Type B pancreatic cell (in vitro differentiated cells): Measurements from ENCODE around the gene EREG. TPM values are rescaled to one million over a fixed set of nuclear protein-coding genes. Genes with fewer than 3 reads are reported as not detected.
A peak's percentile ranks its signal among the peaks of the same experiment; 100 is the strongest.

Source experiments
- DNase-seq: peaks from one replicate; pipeline ENCODE4 v3.0.0; 2021; ENCODE audit warnings: mixed read lengths; ENCODE audit not compliant: unreplicated experiment; ENCODE audit errors: extremely low spot score
- H3K27ac Mint-ChIP-seq: 2 replicates; pipeline ENCODE4 v1.8.0; 2021; ENCODE audit warnings: mild to moderate bottlenecking, mixed read lengths
- H3K27me3 Mint-ChIP-seq: 2 replicates; pipeline ENCODE4 v1.8.0; 2021; ENCODE audit warnings: mixed read lengths
- H3K36me3 Mint-ChIP-seq: 2 replicates; pipeline ENCODE4 v1.8.0; 2021; ENCODE audit warnings: mixed read lengths
- H3K4me1 Mint-ChIP-seq: one replicate; pipeline ENCODE4 v1.8.0; 2021; ENCODE audit warnings: mixed read lengths; ENCODE audit not compliant: unreplicated experiment
- H3K4me3 Mint-ChIP-seq: 2 replicates; pipeline ENCODE4 v1.8.0; 2021; ENCODE audit warnings: mild to moderate bottlenecking, mixed read lengths
- H3K9me3 Mint-ChIP-seq: 2 replicates; pipeline ENCODE4 v1.8.0; 2021; ENCODE audit warnings: mixed read lengths
- total RNA-seq: library from RNA; stranded (reverse); gene quantifications from 2 replicates; pipeline ENCODE4 v1.2.1, GENCODE V29; 2021; ENCODE audit warnings: low replicate concordance
- TF ChIP-seq, protein P1 (sequence below): fragments of 200-600 bp; sonication (generic); conservative IDR thresholded peaks from 2 replicates; pipeline ENCODE4 v1.5.0; 2021; ENCODE audit warnings: antibody characterized with exemption, mild to moderate bottlenecking

EREG gene
- total RNA-seq, 1 donor from 2014 or later: 3.1 TPM

- TF ChIP-seq, protein P1, sequence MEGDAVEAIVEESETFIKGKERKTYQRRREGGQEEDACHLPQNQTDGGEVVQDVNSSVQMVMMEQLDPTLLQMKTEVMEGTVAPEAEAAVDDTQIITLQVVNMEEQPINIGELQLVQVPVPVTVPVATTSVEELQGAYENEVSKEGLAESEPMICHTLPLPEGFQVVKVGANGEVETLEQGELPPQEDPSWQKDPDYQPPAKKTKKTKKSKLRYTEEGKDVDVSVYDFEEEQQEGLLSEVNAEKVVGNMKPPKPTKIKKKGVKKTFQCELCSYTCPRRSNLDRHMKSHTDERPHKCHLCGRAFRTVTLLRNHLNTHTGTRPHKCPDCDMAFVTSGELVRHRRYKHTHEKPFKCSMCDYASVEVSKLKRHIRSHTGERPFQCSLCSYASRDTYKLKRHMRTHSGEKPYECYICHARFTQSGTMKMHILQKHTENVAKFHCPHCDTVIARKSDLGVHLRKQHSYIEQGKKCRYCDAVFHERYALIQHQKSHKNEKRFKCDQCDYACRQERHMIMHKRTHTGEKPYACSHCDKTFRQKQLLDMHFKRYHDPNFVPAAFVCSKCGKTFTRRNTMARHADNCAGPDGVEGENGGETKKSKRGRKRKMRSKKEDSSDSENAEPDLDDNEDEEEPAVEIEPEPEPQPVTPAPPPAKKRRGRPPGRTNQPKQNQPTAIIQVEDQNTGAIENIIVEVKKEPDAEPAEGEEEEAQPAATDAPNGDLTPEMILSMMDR: no peak
- Mint-ChIP-seq H3K27ac (no peak overlapping the region), H3K4me3 (no peak overlapping the region), H3K27me3 (peaks cover 3% of the 10 kb centered on the region), H3K9me3 (no peaks in the 10 kb centered on the region), H3K36me3 (no peaks in the 10 kb centered on the region), H3K4me1 (peaks cover 10% of the 10 kb centered on the region)
- no peak for DNase-seq
Measured at GRCh38 chr4:74319470-74319869, 45.5 kb upstream of the EREG start.

- Mint-ChIP-seq H3K4me3 (no peak overlapping the region), H3K4me1 (peaks cover 10% of the 10 kb centered on the region), H3K9me3 (no peaks in the 10 kb centered on the region), H3K27me3 (peaks cover 3% of the 10 kb centered on the region), H3K36me3 (no peaks in the 10 kb centered on the region), H3K27ac (peak overlapping the region; percentile 68)
- TF ChIP-seq, protein P1: peak; percentile 70
- DNase-seq: no peak
Measured at GRCh38 chr4:74320559-74321118, 44.3 kb upstream of the EREG start.

DNA sequence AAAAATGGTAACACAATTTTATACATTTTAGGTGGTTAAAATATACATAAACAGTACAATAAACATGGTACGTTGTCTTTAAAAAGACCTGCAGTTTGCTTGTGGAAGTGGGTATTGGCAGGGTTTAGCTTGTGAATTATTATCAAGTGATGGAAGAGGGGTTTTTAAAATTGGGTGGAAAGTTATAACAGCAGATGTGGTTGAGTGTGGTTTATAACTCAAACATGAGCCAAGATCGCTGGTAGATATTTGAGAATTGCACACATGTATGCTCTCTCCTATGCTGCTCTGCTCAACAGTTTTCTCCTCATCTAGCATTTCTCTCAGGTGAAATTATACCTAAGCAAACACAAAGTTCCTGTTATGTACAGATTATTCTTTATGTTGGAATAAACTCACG is 42.6 kb upstream of the EREG start:
- peaks cover 10% of the 10 kb centered on the region for H3K4me1 Mint-ChIP-seq
- no peak for DNase-seq
- H3K27me3 Mint-ChIP-seq: peaks cover 3% of the 10 kb centered on the region
- TF ChIP-seq, protein P1: no peak
- no peak overlapping the region for H3K4me3 Mint-ChIP-seq
- no peak overlapping the region for H3K27ac Mint-ChIP-seq
- H3K9me3 Mint-ChIP-seq: no peaks in the 10 kb centered on the region
- no peaks in the 10 kb centered on the region for H3K36me3 Mint-ChIP-seq

GRCh38 chr4:74323663-74324062 is 41.3 kb upstream of the EREG start:
- no peaks in the 10 kb centered on the region for H3K36me3 Mint-ChIP-seq
- H3K4me1 Mint-ChIP-seq: peaks cover 10% of the 10 kb centered on the region
- H3K9me3 Mint-ChIP-seq: peaks cover 1% of the 10 kb centered on the region
- TF ChIP-seq, protein P1: no peak
- H3K4me3 Mint-ChIP-seq: no peak overlapping the region
- no peak for DNase-seq
- peaks cover 3% of the 10 kb centered on the region for H3K27me3 Mint-ChIP-seq
- no peak overlapping the region for H3K27ac Mint-ChIP-seq

DNA sequence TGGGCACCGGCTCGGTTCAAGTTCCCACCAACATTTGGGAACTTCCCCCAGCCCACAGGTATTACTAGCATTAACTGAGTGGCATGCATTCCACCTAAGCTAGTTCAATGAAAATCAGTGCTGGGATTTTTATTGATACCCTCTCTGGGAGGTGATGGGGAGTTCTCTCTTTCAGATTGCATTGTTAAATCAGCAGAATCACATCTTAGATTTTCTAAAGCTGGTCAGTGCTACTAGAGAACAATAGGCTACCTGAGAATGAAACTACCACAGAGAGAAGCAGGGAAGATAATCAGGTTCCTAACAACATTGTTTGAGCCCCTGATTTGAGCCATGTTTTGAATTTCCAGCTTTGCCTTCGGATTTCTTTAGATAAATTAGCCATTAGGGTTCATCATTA is 40.7 kb upstream of the EREG start:
- TF ChIP-seq, protein P1: no peak
- H3K9me3 Mint-ChIP-seq: peaks cover 7% of the 10 kb centered on the region
- no peak overlapping the region for H3K27ac Mint-ChIP-seq
- no peak for DNase-seq
- H3K4me3 Mint-ChIP-seq: no peak overlapping the region
- peaks cover 3% of the 10 kb centered on the region for H3K27me3 Mint-ChIP-seq
- H3K4me1 Mint-ChIP-seq: peaks cover 10% of the 10 kb centered on the region
- H3K36me3 Mint-ChIP-seq: no peaks in the 10 kb centered on the region

DNA sequence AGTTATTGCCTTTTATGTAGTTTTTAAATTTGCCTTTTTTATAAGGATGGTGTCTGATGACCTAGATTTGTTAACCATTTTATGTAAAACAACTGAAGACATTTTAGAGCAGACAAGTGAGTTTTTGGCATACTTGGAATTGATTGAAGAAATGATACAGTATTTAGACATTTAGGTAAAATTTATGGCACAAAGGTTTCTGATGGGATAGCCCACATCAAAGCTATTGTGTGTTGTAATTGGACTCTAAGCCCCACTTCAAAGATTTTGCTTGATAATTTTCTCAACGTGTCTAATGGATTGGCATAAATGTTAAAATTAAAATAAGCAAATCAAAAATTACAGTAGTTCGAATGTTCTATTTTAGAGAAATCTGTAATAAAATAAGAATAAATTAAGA is 39.1 kb upstream of the EREG start:
- TF ChIP-seq, protein P1: no peak
- peaks cover 8% of the 10 kb centered on the region for H3K9me3 Mint-ChIP-seq
- DNase-seq: no peak
- no peak overlapping the region for H3K27ac Mint-ChIP-seq
- H3K4me3 Mint-ChIP-seq: no peak overlapping the region
- peaks cover under 1% of the 10 kb centered on the region for H3K27me3 Mint-ChIP-seq
- H3K36me3 Mint-ChIP-seq: no peaks in the 10 kb centered on the region
- H3K4me1 Mint-ChIP-seq: peaks cover 3% of the 10 kb centered on the region
